HEK293T (cell line): ENCODE measurements around the gene ARHGAP32.

Experiments used
- ARNT ChIP-seq: fragments of 450-650 bp; IDR thresholded peaks from 2 replicates; pipeline ENCODE4 v1.6.1; 2017; ENCODE audit warnings: mild to moderate bottlenecking
- CTBP1 ChIP-seq: fragments of 450-650 bp; IDR thresholded peaks from 2 replicates; pipeline ENCODE4 v1.6.1; 2016; ENCODE audit warnings: borderline replicate concordance
- FOXK2 ChIP-seq: fragments of 450-650 bp; IDR thresholded peaks from 2 replicates; pipeline ENCODE4 v1.6.1; 2016; ENCODE audit warnings: mild to moderate bottlenecking
- FOXM1 ChIP-seq: fragments of 450-650 bp; IDR thresholded peaks from 2 replicates; pipeline ENCODE4 v1.6.1; 2017; ENCODE audit warnings: mild to moderate bottlenecking, borderline replicate concordance
- L3MBTL2 ChIP-seq: fragments of 450-650 bp; conservative IDR thresholded peaks from 2 replicates; pipeline ENCODE4 v1.6.1; 2016; ENCODE audit warnings: mild to moderate bottlenecking
- NFRKB ChIP-seq: fragments of 450-650 bp; IDR thresholded peaks from 2 replicates; pipeline ENCODE4 v1.6.1; 2016; ENCODE audit warnings: mild to moderate bottlenecking, moderate library complexity
- SP1 ChIP-seq: fragments of 450-650 bp; IDR thresholded peaks from 2 replicates; pipeline ENCODE4 v1.6.1; 2017
- TARDBP ChIP-seq: fragments of 450-650 bp; IDR thresholded peaks from 2 replicates; pipeline ENCODE4 v1.6.1; 2016
- TF ChIP-seq, protein P1 (sequence below): fragments of 450-650 bp; IDR thresholded peaks from 2 replicates; pipeline ENCODE4 v1.6.1; 2016

DNA sequence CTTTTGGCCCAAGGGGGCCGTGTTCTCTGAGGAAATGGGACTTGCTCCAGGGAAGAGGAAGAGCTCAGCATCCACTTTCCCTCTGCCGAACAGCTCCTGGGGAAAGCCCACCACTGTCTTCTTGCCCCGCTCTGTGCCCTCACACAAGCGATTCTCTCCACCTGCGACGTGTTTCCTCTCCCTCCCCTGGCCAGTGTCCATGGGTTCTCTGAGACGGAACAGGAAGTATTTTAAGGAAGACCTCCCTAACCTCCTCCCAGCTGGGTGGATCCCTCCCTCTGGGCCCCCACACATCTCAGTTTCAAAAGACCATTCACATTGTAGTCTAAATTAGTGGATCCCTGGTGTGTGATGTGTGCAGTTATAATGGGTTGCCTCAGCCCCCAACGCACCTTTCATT is 251.0 kb downstream of the ARHGAP32 start:
- TF ChIP-seq NFRKB (no peak), TARDBP (no peak), L3MBTL2 (no peak), FOXM1 (no peak), SP1 (no peak), CTBP1 (no peak), FOXK2 (no peak), ARNT (no peak)
- TF ChIP-seq, protein P1, sequence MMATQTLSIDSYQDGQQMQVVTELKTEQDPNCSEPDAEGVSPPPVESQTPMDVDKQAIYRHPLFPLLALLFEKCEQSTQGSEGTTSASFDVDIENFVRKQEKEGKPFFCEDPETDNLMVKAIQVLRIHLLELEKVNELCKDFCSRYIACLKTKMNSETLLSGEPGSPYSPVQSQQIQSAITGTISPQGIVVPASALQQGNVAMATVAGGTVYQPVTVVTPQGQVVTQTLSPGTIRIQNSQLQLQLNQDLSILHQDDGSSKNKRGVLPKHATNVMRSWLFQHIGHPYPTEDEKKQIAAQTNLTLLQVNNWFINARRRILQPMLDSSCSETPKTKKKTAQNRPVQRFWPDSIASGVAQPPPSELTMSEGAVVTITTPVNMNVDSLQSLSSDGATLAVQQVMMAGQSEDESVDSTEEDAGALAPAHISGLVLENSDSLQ, result no peak
